Tibial nerve (tissue), 4 donors: Measurements from ENCODE around the gene C3orf38. TPM values are rescaled to one million over a fixed set of nuclear protein-coding genes. Genes with fewer than 3 reads are reported as not detected.
A peak's percentile ranks its signal among the peaks of the same experiment; 100 is the strongest.

Experiments used
- DNase-seq, 2 donors: peaks; one replicate each; pipeline ENCODE4 v3.0.0-alpha.2; 2019; ENCODE audit warnings: low spot score in 2 of 2
- H3K27ac ChIP-seq, 4 donors: fragments of 200-600 bp; sonication (generic) in 3 of 4; one replicate each; pipeline ENCODE4 v1.5.1; 2017 to 2019; ENCODE audit warnings: mild to moderate bottlenecking in 1 of 4
- H3K27me3 ChIP-seq, 2 donors: fragments of 200-600 bp; sonication (generic) in 1 of 2; one replicate each; pipeline versions ENCODE4 v1.5.1 to v1.6.0; 2017 to 2019
- H3K36me3 ChIP-seq, 3 donors: fragments of 200-600 bp; sonication (generic); one replicate each; pipeline ENCODE4 v1.5.1; 2018 to 2019
- H3K4me1 ChIP-seq, 4 donors: fragments of 200-600 bp; sonication (generic) in 3 of 4; one replicate each; pipeline ENCODE4 v1.5.1; 2017 to 2019
- H3K4me3 ChIP-seq, 4 donors: fragments of 200-600 bp; sonication (generic) in 3 of 4; one replicate each; pipeline ENCODE4 v1.5.1; 2017 to 2019; ENCODE audit warnings: mild to moderate bottlenecking in 1 of 4, moderate library complexity in 1 of 4
- H3K9me3 ChIP-seq, 4 donors: fragments of 200-600 bp; sonication (generic) in 3 of 4; one replicate each; pipeline ENCODE4 v1.5.1; 2017 to 2019
- EP300 ChIP-seq, 2 donors: sonication (generic); formaldehyde crosslinking; IDR thresholded peaks; one replicate each; pipeline ENCODE4 v1.6.1; 2017; ENCODE audit warnings: antibody characterized with exemption in 2 of 2, mild to moderate bottlenecking in 1 of 2
- POLR2A ChIP-seq, 2 donors: fragments of 450-650 bp; IDR thresholded peaks; one replicate each; pipeline ENCODE4 v1.6.1; 2017; ENCODE audit warnings: antibody characterized with exemption in 2 of 2, mild to moderate bottlenecking in 2 of 2, moderate library complexity in 2 of 2
- WGBS, 2 donors: methylation state at CpG; one replicate each; pipeline ENCODE4 v1.1.5; 2018; 5-methylcytosine and 5-hydroxymethylcytosine counted together
- total RNA-seq, 4 donors: library from RNA; depleted of rRNA; stranded (reverse); fragments of >200 nt; gene quantifications; one replicate each; pipeline ENCODE4 v1.1.0, GENCODE V29; 2016
- TF ChIP-seq, protein P1 (sequence below), 5 experiments: fragments of 200-600 bp in 3 of 5; fragments of 450-650 bp in 2 of 5; sonication (generic) in 3 of 5; IDR thresholded peaks; one replicate each; pipeline ENCODE4 v1.5.1; 2016 to 2019; ENCODE audit warnings: antibody characterized with exemption in 5 of 5, mild to moderate bottlenecking in 3 of 5, moderate library complexity in 2 of 5

Gene C3orf38
- total RNA-seq, 4 donors from 2014 or later = 20.7 to 25.6 (median 21.6) TPM

DNA sequence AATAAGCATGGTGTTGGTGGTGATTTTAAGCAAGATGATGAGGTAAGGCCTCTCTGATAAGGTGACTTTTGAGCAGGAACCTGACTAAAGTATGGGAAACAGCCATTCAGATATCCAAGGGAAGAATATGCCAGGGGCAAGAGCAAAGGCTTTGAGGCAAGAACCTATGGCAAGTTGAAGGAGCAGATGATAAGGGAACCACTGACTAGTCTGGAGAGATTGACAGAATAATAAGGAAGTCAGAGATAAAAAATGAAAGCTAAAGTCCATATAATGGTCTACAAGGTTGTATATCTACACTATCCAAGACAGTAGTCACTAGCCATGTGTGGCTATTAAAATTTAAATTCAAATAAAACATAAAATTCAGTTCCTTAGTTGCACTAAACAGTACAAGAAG, 2.5 kb upstream of the C3orf38 start:
- Histone ChIP-seq H3K36me3 (no peaks in the 10 kb centered on the region), H3K27ac (no peak overlapping the region), H3K4me1 (peaks cover 0 to 30% (median 14%) of the 10 kb centered on the region in 4 donors), H3K27me3 (no peaks in the 10 kb centered on the region), H3K9me3 (no peaks in the 10 kb centered on the region), H3K4me3 (no peak overlapping the region)
- TF ChIP-seq EP300 (IDR thresholded peaks at IDR 0.05) (no peak), POLR2A (IDR thresholded peaks at IDR 0.05) (no peak)
- TF ChIP-seq, protein P1, sequence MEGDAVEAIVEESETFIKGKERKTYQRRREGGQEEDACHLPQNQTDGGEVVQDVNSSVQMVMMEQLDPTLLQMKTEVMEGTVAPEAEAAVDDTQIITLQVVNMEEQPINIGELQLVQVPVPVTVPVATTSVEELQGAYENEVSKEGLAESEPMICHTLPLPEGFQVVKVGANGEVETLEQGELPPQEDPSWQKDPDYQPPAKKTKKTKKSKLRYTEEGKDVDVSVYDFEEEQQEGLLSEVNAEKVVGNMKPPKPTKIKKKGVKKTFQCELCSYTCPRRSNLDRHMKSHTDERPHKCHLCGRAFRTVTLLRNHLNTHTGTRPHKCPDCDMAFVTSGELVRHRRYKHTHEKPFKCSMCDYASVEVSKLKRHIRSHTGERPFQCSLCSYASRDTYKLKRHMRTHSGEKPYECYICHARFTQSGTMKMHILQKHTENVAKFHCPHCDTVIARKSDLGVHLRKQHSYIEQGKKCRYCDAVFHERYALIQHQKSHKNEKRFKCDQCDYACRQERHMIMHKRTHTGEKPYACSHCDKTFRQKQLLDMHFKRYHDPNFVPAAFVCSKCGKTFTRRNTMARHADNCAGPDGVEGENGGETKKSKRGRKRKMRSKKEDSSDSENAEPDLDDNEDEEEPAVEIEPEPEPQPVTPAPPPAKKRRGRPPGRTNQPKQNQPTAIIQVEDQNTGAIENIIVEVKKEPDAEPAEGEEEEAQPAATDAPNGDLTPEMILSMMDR (IDR thresholded peaks at IDR 0.05) = no peak
- DNase-seq = no peak

- Histone ChIP-seq H3K36me3 (peaks cover 0 to 7% (median 0%) of the 10 kb centered on the region in 3 donors), H3K9me3 (no peaks in the 10 kb centered on the region), H3K27ac (no peak overlapping the region), H3K4me3 (peak overlapping the region; percentile 65 to 97 (median 82)), H3K27me3 (no peaks in the 10 kb centered on the region), H3K4me1 (peaks cover 0 to 42% (median 14%) of the 10 kb centered on the region in 4 donors)
- DNase-seq = no peak
- WGBS, 2 donors = 74 to 76% methylated on average over 17 of the region's 17 CpGs
- TF ChIP-seq POLR2A (IDR thresholded peaks at IDR 0.05) = no peak
- TF ChIP-seq, protein P1 (IDR thresholded peaks at IDR 0.05) = no peak
- TF ChIP-seq EP300 (IDR thresholded peaks at IDR 0.05) = no peak
These were observed 1.1 kb upstream of the C3orf38 start for GRCh38 chr3:88148651-88149050.

- no peak for TF ChIP-seq POLR2A (IDR thresholded peaks at IDR 0.05)
- TF ChIP-seq EP300 (IDR thresholded peaks at IDR 0.05) = no peak
- TF ChIP-seq, protein P1 (IDR thresholded peaks at IDR 0.05) = no peak
- H3K4me3 ChIP-seq = peak overlapping the region; percentile 65 to 97 (median 82)
- WGBS, 2 donors = 0 to 1% methylated on average over 16 of the region's 16 CpGs
These were observed 654 bp upstream of the C3orf38 start for GRCh38 chr3:88149101-88149508.

DNA sequence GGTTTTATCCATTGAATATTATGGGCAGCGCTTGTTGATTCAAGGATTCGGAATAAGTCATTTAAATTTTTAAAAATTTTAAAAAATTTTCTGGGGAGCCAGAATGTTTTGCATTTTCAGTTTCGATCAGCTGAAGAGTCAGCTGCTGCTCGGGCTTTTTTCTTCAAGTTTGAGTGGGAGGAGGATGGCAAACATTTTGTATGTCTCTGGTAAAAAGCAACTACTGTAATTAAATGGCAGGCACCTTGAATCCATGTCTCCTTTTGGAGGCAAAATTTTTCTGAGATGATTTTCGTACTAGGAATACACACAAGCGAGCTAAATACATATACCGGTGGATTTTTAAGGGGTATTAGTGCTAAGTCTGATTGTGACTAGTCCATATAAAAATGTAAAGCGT, 612 bp downstream of the C3orf38 start:
- no peak for DNase-seq
- no peaks in the 10 kb centered on the region for H3K9me3 ChIP-seq
- H3K4me3 ChIP-seq = peak overlapping the region; percentile 65 to 97 (median 82)
- H3K36me3 ChIP-seq = peaks cover 0 to 25% (median 0%) of the 10 kb centered on the region in 3 donors
- 0 to 2% methylated on average over 8 of the region's 8 CpGs for WGBS, 2 donors
- TF ChIP-seq, protein P1 (IDR thresholded peaks at IDR 0.05) = no peak
- TF ChIP-seq POLR2A (IDR thresholded peaks at IDR 0.05) (no peak), EP300 (IDR thresholded peaks at IDR 0.05) (no peak)
- H3K4me1 ChIP-seq = peaks cover 0 to 49% (median 14%) of the 10 kb centered on the region in 4 donors
- H3K27ac ChIP-seq = peak overlapping the region; percentile 80 to 99 (median 94)
- H3K27me3 ChIP-seq = no peaks in the 10 kb centered on the region

More at GRCh38 chr3:88149101-88149508, 654 bp upstream of the C3orf38 start:
- H3K4me1 ChIP-seq = peaks cover 0 to 45% (median 14%) of the 10 kb centered on the region in 4 donors
- H3K36me3 ChIP-seq = peaks cover 0 to 12% (median 0%) of the 10 kb centered on the region in 3 donors
- H3K27ac ChIP-seq = peak overlapping the region; percentile 80 to 99 (median 94)
- H3K27me3 ChIP-seq = no peaks in the 10 kb centered on the region
- no peaks in the 10 kb centered on the region for H3K9me3 ChIP-seq
- no peak for DNase-seq

- Histone ChIP-seq H3K4me1 (peaks cover 0 to 49% (median 14%) of the 10 kb centered on the region in 4 donors), H3K27ac (peak overlapping the region in 3 of 4 donors; percentile 92 to 99 (median 96)), H3K27me3 (no peaks in the 10 kb centered on the region), H3K36me3 (peaks cover 0 to 29% (median 0%) of the 10 kb centered on the region in 3 donors), H3K4me3 (peak overlapping the region; percentile 65 to 97 (median 82)), H3K9me3 (no peaks in the 10 kb centered on the region)
- 2% methylated on average over 6 of the region's 6 CpGs for WGBS, 2 donors
- TF ChIP-seq, protein P1 (IDR thresholded peaks at IDR 0.05) = no peak
- TF ChIP-seq POLR2A (IDR thresholded peaks at IDR 0.05) (no peak), EP300 (IDR thresholded peaks at IDR 0.05) (no peak)
- no peak for DNase-seq
These were observed 1.0 kb downstream of the C3orf38 start for GRCh38 chr3:88150806-88151205.
